Ishikawa (cell line): ENCODE data around the gene B4GALT5.

Source experiments
- CEBPB ChIP-seq: IDR thresholded peaks from 2 replicates; pipeline ENCODE4 v1.6.1; 2012
- CREB1 ChIP-seq: IDR thresholded peaks from 2 replicates; pipeline ENCODE4 v1.6.1; 2012; ENCODE audit warnings: low read depth
- EGR1 ChIP-seq: IDR thresholded peaks from 2 replicates; pipeline ENCODE4 v1.6.1; 2012
- EP300 ChIP-seq: IDR thresholded peaks from 2 replicates; pipeline ENCODE4 v1.6.1; 2012; ENCODE audit warnings: borderline replicate concordance
- FOXM1 ChIP-seq: IDR thresholded peaks from 2 replicates; pipeline ENCODE4 v1.6.1; 2012; ENCODE audit warnings: low read depth, borderline replicate concordance
- MAX ChIP-seq: IDR thresholded peaks from 2 replicates; pipeline ENCODE4 v1.6.1; 2012
- NFIC ChIP-seq: IDR thresholded peaks from 2 replicates; pipeline ENCODE4 v1.6.1; 2012
- RAD21 ChIP-seq: IDR thresholded peaks from 2 replicates; pipeline ENCODE4 v1.6.1; 2012; ENCODE audit warnings: low read depth
- REST ChIP-seq: IDR thresholded peaks from 2 replicates; pipeline ENCODE4 v1.6.1; 2012; ENCODE audit warnings: low read depth, mild to moderate bottlenecking
- TAF1 ChIP-seq: IDR thresholded peaks from 2 replicates; pipeline ENCODE4 v1.6.1; 2012; ENCODE audit warnings: low read depth, mild to moderate bottlenecking
- TCF12 ChIP-seq: IDR thresholded peaks from 2 replicates; pipeline ENCODE4 v1.6.1; 2012; ENCODE audit warnings: low read depth
- TEAD4 ChIP-seq: IDR thresholded peaks from 2 replicates; pipeline ENCODE4 v1.6.1; 2012
- USF1 ChIP-seq: IDR thresholded peaks from 2 replicates; pipeline ENCODE4 v1.6.1; 2012
- YY1 ChIP-seq: IDR thresholded peaks from 2 replicates; pipeline ENCODE4 v1.6.1; 2012; ENCODE audit warnings: low read depth
- ZBTB7A ChIP-seq: IDR thresholded peaks from 2 replicates; pipeline ENCODE4 v1.6.1; 2012; ENCODE audit warnings: low read depth

The B4GALT5 gene

GRCh38 chr20:49629606-49630005, 84.1 kb downstream of the B4GALT5 start:
- no peak for TF ChIP-seq CEBPB
- no peak for TF ChIP-seq USF1
- no peak for TF ChIP-seq FOXM1
- TF ChIP-seq EP300: no peak
- TF ChIP-seq NFIC: no peak
- no peak for TF ChIP-seq REST
- no peak for TF ChIP-seq YY1
- no peak for TF ChIP-seq TCF12
- TF ChIP-seq ZBTB7A: no peak
- no peak for TF ChIP-seq MAX
- TF ChIP-seq TAF1: no peak
- TF ChIP-seq TEAD4: no peak
- no peak for TF ChIP-seq EGR1
- TF ChIP-seq RAD21: no peak
- TF ChIP-seq CREB1: no peak

GRCh38 chr20:49627329-49627761, 86.3 kb downstream of the B4GALT5 start:
- TF ChIP-seq USF1 (no peak), TAF1 (no peak), YY1 (no peak), EP300 (no peak), FOXM1 (no peak), MAX (no peak; the same call in 1 of the 2 replicates)

- no peak for TF ChIP-seq REST
- no peak for TF ChIP-seq USF1
- TF ChIP-seq TEAD4: no peak
- TF ChIP-seq ZBTB7A: no peak
- TF ChIP-seq MAX: no peak
- TF ChIP-seq NFIC: no peak
- TF ChIP-seq YY1: no peak
- TF ChIP-seq CREB1: no peak
- no peak for TF ChIP-seq EGR1
- TF ChIP-seq TAF1: no peak
- no peak for TF ChIP-seq EP300
- TF ChIP-seq FOXM1: no peak
- TF ChIP-seq RAD21: no peak
- TF ChIP-seq CEBPB: no peak
- no peak for TF ChIP-seq TCF12
Measured at GRCh38 chr20:49624317-49624716, 89.4 kb downstream of the B4GALT5 start.

GRCh38 chr20:49622243-49622642, 91.4 kb downstream of the B4GALT5 start:
- TF ChIP-seq FOXM1 (no peak), ZBTB7A (no peak), CEBPB (no peak), USF1 (no peak), MAX (no peak), CREB1 (no peak), NFIC (no peak), TAF1 (no peak), REST (no peak), TCF12 (no peak)
